Liver (tissue), 9 donors: Measurements from ENCODE around the gene TTC7B. TPM values are rescaled to one million over a fixed set of nuclear protein-coding genes. Genes with fewer than 3 reads are reported as not detected.

ENCODE experiments used
- DNase-seq: peaks from one replicate; pipeline ENCODE4 v3.0.0-alpha.2; 2017; ENCODE audit warnings: low spot score
- H3K27ac ChIP-seq, 2 donors: one replicate each; pipeline ENCODE4 v1.7.0; 2013; ENCODE audit warnings: inconsistent platforms in 2 of 2, low read length in 2 of 2, control low read depth in 1 of 2, low read depth in 1 of 2, mild to moderate bottlenecking in 1 of 2
- H3K27me3 ChIP-seq, 4 donors: one replicate each; pipeline versions ENCODE4 v1.6.1 to v1.7.0; 2013; ENCODE audit warnings: low read length in 3 of 4, inconsistent platforms in 1 of 4, mild to moderate bottlenecking in 1 of 4, moderate library complexity in 1 of 4; ENCODE audit not compliant: control insufficient read depth in 4 of 4, insufficient read depth in 4 of 4
- H3K36me3 ChIP-seq, 4 donors: one replicate each; pipeline versions ENCODE4 v1.6.1 to v1.7.0; 2013; ENCODE audit warnings: low read length in 3 of 4, mild to moderate bottlenecking in 3 of 4, low read depth in 1 of 4, moderate library complexity in 1 of 4; ENCODE audit not compliant: control insufficient read depth in 4 of 4, insufficient read depth in 3 of 4
- H3K4me1 ChIP-seq, 4 donors: one replicate each; pipeline versions ENCODE4 v1.6.1 to v1.7.0; 2013; ENCODE audit warnings: low read length in 3 of 4, mild to moderate bottlenecking in 3 of 4, moderate library complexity in 1 of 4; ENCODE audit not compliant: control insufficient read depth in 4 of 4, insufficient read depth in 4 of 4
- H3K4me3 ChIP-seq, 3 donors: one replicate each; pipeline versions ENCODE4 v1.6.1 to v1.7.0; 2013; ENCODE audit warnings: low read length in 3 of 3, control low read depth in 1 of 3, low read depth in 1 of 3, mild to moderate bottlenecking in 1 of 3
- H3K9ac ChIP-seq, 2 donors: one replicate each; pipeline ENCODE4 v1.7.0; 2013; ENCODE audit warnings: low read length in 2 of 2, mild to moderate bottlenecking in 2 of 2, moderate library complexity in 2 of 2, control low read depth in 1 of 2, low read depth in 1 of 2
- H3K9me3 ChIP-seq, 4 donors: one replicate each; pipeline versions ENCODE4 v1.6.1 to v1.7.0; 2013; ENCODE audit warnings: low read length in 3 of 4; ENCODE audit not compliant: control insufficient read depth in 4 of 4
- EGR1 ChIP-seq, 2 donors: IDR thresholded peaks; 2 replicates each; pipeline ENCODE4 v1.6.1; 2016 to 2018; ENCODE audit warnings: antibody characterized with exemption in 2 of 2, low read depth in 2 of 2
- FOXA1 ChIP-seq: IDR thresholded peaks from 2 replicates; pipeline ENCODE4 v1.6.1; 2016; ENCODE audit warnings: antibody characterized with exemption
- FOXA2 ChIP-seq: IDR thresholded peaks from 2 replicates; pipeline ENCODE4 v1.6.1; 2016; ENCODE audit warnings: antibody characterized with exemption
- GABPA ChIP-seq, 2 donors: IDR thresholded peaks in 1 of 2; conservative IDR thresholded peaks in 1 of 2; 2 replicates each; pipeline ENCODE4 v1.6.1; 2016; ENCODE audit warnings: antibody characterized with exemption in 2 of 2, mild to moderate bottlenecking in 1 of 2, moderate library complexity in 1 of 2
- HNF4G ChIP-seq: IDR thresholded peaks from 2 replicates; pipeline ENCODE4 v1.6.1; 2016; ENCODE audit warnings: antibody characterized with exemption
- NR2F2 ChIP-seq: IDR thresholded peaks from 2 replicates; pipeline ENCODE4 v1.6.1; 2016; ENCODE audit warnings: antibody characterized with exemption
- RAD21 ChIP-seq, 2 donors: IDR thresholded peaks; 2 replicates each; pipeline ENCODE4 v1.6.1; 2016; ENCODE audit warnings: antibody characterized with exemption in 2 of 2, mild to moderate bottlenecking in 2 of 2
- RXRA ChIP-seq, 2 donors: IDR thresholded peaks; 2 replicates each; pipeline ENCODE4 v1.6.1; 2017 to 2018; ENCODE audit warnings: antibody characterized with exemption in 2 of 2, mild to moderate bottlenecking in 1 of 2
- SP1 ChIP-seq: IDR thresholded peaks from 2 replicates; pipeline ENCODE4 v1.6.1; 2018; ENCODE audit warnings: antibody characterized with exemption, mild to moderate bottlenecking
- TAF1 ChIP-seq: conservative IDR thresholded peaks from 2 replicates; pipeline ENCODE4 v1.6.1; 2016; ENCODE audit warnings: antibody characterized with exemption, mild to moderate bottlenecking
- YY1 ChIP-seq: IDR thresholded peaks from 2 replicates; pipeline ENCODE4 v1.6.1; 2016; ENCODE audit warnings: antibody characterized with exemption, mild to moderate bottlenecking
- WGBS: extraction: QIAGEN DNeasy Blood & Tissue Kit; methylation state at CpG from one replicate; pipeline ENCODE4 v1.1.7; 2013; 5-methylcytosine and 5-hydroxymethylcytosine counted together
- polyA plus RNA-seq, 2 donors: library from polyadenylated mRNA; stranded (reverse) in 1 of 2; unstranded in 1 of 2; fragments of 200-250 nt in 1 of 2; fragments of >200 nt in 1 of 2; fragmentation: Nextera tagmentation in 1 of 2; extraction: Ambion mirVana in 1 of 2; gene quantifications; one replicate each; pipeline versions ENCODE4 v1.2.1 to v1.2.3, GENCODE V29; 2013 to 2015
- total RNA-seq, 2 donors: library from RNA; depleted of rRNA; stranded (reverse); fragments of >200 nt; gene quantifications; one replicate each; pipeline ENCODE4 v1.2.3, GENCODE V29; 2014
- TF ChIP-seq, protein P1 (sequence below): IDR thresholded peaks from 2 replicates; pipeline ENCODE4 v1.6.1; 2016; ENCODE audit warnings: antibody characterized with exemption
- TF ChIP-seq, protein P2 (sequence below): IDR thresholded peaks from 2 replicates; pipeline ENCODE4 v1.6.1; 2016; ENCODE audit warnings: antibody characterized with exemption
- TF ChIP-seq, protein P3 (sequence below): IDR thresholded peaks from 2 replicates; pipeline ENCODE4 v1.6.1; 2016; ENCODE audit warnings: antibody characterized with exemption, mild to moderate bottlenecking
- donor health status: healthy.
- donor health status: healthy.
- donor health status: healthy.
- donor health status: healthy.
- donor health status: healthy.

TTC7B gene
- total and polyA plus RNA-seq, 4 donors, result 9.1 to 31.0 (median 12.5) TPM

DNA sequence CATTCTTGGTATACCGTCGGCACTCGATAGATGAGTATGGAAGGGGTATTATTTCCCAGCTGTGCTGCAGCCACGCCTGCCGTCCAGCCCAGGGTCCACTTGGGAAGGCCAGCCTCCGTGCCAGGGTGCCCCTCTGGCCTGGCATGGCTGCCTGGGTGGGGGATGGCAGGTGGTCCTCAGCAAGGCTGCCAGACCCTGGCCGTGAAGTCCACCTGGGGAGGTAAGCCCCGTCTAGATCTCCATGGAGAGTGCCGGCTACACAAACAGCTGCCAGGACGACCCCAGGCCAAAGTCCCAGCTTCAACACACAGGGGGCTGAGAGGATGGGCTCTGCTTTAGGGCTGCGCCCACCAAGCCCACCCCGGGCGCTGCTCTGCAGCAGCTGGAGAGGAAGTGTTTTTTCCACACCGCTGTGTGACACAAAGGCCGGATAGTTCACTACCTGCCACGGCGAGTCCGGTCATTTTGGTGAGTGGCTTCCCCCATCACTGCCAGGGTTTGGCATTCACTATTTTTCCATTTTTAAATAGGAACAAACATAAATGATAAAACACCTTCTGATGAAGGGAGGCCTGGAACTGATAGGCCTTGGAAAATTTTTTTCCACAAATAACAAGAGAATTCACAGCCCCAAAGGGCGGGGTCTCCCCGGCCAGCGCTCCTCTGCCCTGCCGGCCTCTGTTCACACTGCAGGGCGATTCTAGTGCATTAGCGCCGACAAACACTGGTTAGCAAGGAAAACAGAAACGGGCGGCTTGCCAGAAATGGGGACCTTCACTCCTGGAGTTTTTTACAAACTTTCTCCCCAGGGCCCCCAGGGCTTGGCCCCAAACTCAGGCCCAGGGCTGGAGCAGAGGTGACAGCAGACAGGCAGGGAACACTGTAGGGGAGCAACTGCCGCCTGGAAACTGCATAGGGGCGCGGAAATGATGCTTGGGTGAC is 257.9 kb downstream of the TTC7B start:
- TF ChIP-seq, protein P1, sequence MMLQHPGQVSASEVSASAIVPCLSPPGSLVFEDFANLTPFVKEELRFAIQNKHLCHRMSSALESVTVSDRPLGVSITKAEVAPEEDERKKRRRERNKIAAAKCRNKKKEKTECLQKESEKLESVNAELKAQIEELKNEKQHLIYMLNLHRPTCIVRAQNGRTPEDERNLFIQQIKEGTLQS, result no peak
- TF ChIP-seq, protein P2, sequence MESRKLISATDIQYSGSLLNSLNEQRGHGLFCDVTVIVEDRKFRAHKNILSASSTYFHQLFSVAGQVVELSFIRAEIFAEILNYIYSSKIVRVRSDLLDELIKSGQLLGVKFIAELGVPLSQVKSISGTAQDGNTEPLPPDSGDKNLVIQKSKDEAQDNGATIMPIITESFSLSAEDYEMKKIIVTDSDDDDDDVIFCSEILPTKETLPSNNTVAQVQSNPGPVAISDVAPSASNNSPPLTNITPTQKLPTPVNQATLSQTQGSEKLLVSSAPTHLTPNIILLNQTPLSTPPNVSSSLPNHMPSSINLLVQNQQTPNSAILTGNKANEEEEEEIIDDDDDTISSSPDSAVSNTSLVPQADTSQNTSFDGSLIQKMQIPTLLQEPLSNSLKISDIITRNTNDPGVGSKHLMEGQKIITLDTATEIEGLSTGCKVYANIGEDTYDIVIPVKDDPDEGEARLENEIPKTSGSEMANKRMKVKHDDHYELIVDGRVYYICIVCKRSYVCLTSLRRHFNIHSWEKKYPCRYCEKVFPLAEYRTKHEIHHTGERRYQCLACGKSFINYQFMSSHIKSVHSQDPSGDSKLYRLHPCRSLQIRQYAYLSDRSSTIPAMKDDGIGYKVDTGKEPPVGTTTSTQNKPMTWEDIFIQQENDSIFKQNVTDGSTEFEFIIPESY, result no peak
- TF ChIP-seq NR2F2, result no peak
- no peak for TF ChIP-seq FOXA2
- TF ChIP-seq YY1, result no peak
- no peak for TF ChIP-seq RXRA (IDR thresholded peaks at IDR 0.05)
- TF ChIP-seq SP1, result no peak
- TF ChIP-seq, protein P3, sequence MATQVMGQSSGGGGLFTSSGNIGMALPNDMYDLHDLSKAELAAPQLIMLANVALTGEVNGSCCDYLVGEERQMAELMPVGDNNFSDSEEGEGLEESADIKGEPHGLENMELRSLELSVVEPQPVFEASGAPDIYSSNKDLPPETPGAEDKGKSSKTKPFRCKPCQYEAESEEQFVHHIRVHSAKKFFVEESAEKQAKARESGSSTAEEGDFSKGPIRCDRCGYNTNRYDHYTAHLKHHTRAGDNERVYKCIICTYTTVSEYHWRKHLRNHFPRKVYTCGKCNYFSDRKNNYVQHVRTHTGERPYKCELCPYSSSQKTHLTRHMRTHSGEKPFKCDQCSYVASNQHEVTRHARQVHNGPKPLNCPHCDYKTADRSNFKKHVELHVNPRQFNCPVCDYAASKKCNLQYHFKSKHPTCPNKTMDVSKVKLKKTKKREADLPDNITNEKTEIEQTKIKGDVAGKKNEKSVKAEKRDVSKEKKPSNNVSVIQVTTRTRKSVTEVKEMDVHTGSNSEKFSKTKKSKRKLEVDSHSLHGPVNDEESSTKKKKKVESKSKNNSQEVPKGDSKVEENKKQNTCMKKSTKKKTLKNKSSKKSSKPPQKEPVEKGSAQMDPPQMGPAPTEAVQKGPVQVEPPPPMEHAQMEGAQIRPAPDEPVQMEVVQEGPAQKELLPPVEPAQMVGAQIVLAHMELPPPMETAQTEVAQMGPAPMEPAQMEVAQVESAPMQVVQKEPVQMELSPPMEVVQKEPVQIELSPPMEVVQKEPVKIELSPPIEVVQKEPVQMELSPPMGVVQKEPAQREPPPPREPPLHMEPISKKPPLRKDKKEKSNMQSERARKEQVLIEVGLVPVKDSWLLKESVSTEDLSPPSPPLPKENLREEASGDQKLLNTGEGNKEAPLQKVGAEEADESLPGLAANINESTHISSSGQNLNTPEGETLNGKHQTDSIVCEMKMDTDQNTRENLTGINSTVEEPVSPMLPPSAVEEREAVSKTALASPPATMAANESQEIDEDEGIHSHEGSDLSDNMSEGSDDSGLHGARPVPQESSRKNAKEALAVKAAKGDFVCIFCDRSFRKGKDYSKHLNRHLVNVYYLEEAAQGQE, result no peak
- no peak for TF ChIP-seq FOXA1
- TF ChIP-seq HNF4G, result no peak
- no peak for TF ChIP-seq GABPA (IDR thresholded peaks at IDR 0.05 in 1 of 2, conservative IDR thresholded peaks at IDR 0.05 in 1 of 2)
- TF ChIP-seq RAD21 (IDR thresholded peaks at IDR 0.05), result no peak
- H3K9me3 ChIP-seq, result no peaks in the 10 kb centered on the region
- H3K4me3 ChIP-seq, result no peak overlapping the region
- H3K9ac ChIP-seq, result no peak overlapping the region
- H3K4me1 ChIP-seq, result no peaks in the 10 kb centered on the region
- WGBS, result 92% methylated on average over 30 of the region's 30 CpGs
- H3K36me3 ChIP-seq, result peaks cover 0 to 4% (median 2%) of the 10 kb centered on the region in 4 donors
- DNase-seq, result no peak
- no peak overlapping the region for H3K27ac ChIP-seq
- no peaks in the 10 kb centered on the region for H3K27me3 ChIP-seq

DNA sequence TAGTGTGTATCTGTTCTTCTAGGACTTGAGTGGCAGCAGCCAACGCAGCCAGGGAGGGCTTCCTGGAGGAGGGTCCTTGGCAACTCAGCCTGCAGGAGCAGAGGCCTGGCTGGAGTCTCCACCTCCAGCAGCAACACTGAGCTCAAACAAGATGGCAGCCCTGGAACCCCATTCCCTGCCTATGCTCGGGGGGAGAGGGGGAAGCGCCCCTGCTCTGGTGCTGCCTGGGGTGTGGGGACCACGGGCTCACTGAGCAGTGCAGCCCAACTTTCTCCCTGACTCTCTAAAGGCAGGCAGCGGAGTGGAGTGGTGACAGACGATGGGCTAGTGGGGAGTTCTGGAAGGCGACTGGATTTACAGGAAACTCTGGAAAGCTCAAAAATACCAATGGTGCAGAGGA is 258.7 kb downstream of the TTC7B start:
- Histone ChIP-seq H3K4me1 (no peaks in the 10 kb centered on the region), H3K27ac (no peak overlapping the region), H3K9ac (no peak overlapping the region), H3K27me3 (no peaks in the 10 kb centered on the region), H3K4me3 (no peak overlapping the region), H3K36me3 (peaks cover 0 to 4% (median 1%) of the 10 kb centered on the region in 4 donors), H3K9me3 (no peaks in the 10 kb centered on the region)
- no peak for DNase-seq
- 93% methylated on average over 7 of the region's 7 CpGs for WGBS
- no peak for TF ChIP-seq GABPA (IDR thresholded peaks at IDR 0.05 in 1 of 2, conservative IDR thresholded peaks at IDR 0.05 in 1 of 2)
- TF ChIP-seq FOXA2, result no peak
- no peak for TF ChIP-seq NR2F2
- TF ChIP-seq TAF1, result no peak
- TF ChIP-seq, protein P2, result no peak
- no peak for TF ChIP-seq RAD21 (IDR thresholded peaks at IDR 0.05)
- TF ChIP-seq EGR1 (IDR thresholded peaks at IDR 0.05; ENCODE audit: low read depth in 2 of 2), result no peak
- no peak for TF ChIP-seq RXRA (IDR thresholded peaks at IDR 0.05)
- no peak for TF ChIP-seq FOXA1
